HG03571 (cell line): ENCODE measurements around the gene BPIFB2.

Experiments
- ATAC-seq: cut with Tn5 transposase; IDR thresholded peaks from one replicate; pipeline ENCODE4 v1.9.1; 2021; ENCODE audit not compliant: unreplicated experiment

BPIFB2 gene

DNA sequence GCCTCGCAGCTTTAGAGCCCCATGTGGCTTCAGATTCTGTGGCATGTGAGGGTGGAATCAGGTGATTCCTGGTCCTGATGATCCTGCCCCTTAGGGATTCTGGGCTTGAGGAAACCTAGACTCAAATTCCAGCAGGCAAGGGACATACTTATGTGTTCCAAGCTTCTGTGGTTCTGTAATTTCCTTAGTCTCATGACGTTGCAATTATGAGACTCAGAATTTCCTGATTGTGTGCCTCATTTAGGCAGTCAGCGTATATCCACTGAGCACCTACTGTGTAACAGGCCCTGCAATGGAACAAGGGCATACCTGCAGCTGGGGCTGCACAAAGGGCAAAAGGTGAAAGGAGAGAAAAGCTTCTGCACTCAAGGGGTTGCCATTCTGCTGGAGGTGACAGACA lies 60.3 kb downstream of the BPIFB2 start:
- ATAC-seq: no peak

DNA sequence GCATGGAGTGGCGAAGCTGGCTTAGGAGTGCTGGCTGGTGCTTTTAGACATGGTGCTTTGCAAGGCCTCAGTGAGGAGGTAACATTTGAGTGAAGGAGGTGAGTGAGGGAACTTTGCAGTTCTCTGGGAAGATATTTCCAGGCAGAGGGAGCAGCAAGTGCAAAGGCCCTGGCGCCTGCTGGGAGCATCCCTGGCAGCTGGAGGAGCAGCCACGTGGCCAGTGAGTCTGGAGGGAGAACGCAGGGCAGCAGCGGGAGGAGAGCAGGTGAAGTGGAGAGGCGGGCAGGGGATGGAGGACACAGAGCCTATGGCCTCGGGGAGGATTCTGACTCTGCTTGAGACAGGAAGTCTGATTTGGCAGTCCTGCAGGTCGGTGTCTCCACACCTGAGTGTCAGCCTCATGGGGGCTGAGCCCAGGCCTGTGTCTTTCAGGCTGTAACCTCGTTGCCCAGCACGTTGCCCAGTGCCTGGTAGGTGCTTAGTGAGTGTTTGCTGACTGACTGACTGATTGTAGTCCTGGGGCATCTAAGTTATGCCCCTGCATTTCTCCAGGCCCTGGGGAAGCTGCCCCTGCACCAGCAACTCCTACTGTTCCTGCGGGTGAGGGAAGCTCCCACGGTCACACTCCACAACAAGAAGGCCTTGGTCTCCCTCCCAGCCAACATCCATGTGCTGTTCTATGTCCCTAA lies 60.9 kb downstream of the BPIFB2 start:
- no peak for ATAC-seq

DNA sequence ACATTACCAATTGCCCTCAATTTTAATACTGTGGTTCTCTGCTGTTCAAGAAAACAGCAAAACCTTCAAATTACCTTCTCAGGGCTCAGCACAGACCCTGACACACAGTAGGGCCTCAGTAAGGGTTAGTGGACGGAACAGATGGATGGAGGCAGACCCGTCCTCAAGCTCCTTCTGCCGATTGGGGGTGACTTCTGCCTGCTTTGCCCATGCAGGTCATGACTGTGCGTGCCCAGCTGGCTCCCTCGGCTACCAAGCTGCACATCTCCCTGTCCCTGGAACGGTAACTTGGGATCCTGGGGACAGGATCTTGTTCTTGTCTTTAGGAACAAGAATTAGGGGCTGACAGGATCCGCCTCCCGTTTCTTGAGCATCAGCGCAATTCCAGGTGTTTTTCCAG lies 62.2 kb downstream of the BPIFB2 start:
- no peak for ATAC-seq

DNA sequence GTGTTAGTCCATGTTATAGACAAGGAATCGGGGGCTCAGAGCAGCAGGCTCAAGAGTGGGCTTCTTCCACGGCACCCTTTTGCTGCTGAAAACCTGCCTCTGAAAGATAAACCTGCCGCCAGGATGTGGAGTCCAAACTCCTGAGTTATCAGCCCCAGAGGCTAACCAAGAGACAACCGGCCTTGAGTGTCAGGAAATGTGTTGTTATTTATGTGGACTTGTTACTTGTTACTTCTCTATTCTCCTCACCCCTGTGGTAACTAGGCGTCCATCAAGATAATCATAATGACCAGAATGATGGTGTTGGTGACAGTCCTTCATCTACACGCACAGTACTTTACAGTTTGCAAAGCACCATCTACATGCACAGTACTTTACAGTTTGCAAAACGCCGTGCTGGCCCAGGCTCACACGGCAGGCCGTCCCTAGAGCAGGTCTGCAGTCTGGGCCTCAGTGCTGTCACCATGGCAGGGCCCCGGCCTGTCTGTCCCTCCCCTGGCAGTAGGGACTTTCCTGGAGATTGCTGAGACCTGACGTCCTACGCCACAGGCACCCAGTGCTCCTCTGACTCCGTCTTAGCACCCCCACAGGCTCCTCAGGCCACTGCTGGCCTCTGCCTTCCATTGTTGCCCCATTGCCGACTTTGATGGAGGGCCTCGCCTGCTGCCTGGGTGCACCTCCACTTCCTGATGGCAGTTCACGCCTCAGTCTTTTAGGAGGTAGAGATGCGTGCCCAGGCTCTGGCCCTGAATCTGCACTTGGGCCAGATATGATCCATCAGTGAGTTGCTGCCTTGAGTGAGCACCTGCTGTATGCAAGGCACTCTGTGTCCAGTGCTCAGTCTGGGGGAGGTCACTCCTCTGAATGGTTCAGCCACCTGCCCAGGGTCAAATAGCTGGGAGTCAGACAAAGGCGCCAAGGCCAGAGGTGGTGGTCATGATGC lies 62.9 kb downstream of the BPIFB2 start:
- ATAC-seq: no peak

DNA sequence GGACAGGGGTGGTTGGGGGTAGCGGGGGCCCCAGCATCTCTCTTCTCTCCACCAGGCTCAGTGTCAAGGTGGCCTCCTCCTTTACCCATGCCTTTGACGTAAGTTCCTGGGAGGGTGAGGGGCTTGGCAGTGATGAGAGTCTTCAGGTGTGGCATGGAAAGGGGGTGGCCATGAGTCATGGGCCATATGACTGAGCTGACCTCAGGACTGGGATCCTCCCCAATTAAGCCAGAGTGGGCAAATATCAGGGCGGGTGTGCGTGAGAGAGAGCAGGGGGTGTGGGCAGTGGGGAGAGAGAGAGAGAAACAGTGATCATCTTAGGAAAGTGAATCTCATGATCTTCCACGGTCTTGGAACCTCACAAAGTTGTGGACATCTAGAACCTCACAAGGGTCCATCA lies 63.7 kb downstream of the BPIFB2 start:
- no peak for ATAC-seq

DNA sequence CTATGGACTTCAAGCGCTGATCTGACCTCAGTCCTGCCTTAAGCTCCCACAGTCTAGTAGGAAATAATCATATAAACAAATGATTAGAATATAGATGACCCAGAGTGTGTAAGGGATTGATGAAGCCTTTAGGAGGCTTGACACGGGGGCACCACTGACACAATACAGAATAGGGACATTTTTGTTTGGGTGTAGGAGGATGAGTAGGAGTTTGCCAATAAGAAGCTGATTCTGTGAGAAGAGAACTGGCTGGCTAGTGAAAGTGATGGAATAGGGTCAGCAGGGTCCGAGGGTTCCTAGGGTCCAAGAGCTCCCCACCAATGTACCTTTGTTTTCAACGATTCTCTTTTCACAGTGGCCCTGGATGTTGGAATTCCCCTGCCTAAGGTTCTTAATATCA lies 64.9 kb downstream of the BPIFB2 start:
- ATAC-seq: no peak

DNA sequence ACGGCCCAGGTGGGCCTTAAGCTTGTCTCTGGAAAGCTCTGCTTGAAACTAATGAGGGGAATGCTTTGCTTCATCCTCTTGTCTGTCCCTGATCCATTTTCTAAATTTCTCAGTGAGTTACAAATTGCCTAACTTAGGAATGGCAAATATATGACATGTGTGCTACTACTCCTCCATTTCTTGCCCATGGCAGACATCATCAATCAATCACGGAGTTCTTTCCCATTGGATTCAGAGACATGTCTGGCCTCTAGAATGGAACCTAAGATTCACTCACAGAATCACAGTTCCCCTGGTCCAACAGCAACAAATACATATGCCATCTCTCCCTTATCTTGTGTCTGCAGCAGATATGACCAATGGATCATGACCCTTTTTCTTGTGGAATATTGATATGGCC lies 65.3 kb downstream of the BPIFB2 start:
- ATAC-seq: no peak
